CD1c-positive myeloid dendritic cell (primary cell): ENCODE measurements around the gene RNF14.
A peak's percentile ranks its signal among the peaks of the same experiment; 100 is the strongest.
"Not testable (repeated sequence)": the region's sequence is repeated elsewhere in the genome, so short reads cannot be mapped to it uniquely, and the experiment has no call there.

ENCODE experiments used
- DNase-seq: peaks from one replicate; pipeline ENCODE4 v3.0.0-alpha.2; 2016; ENCODE audit errors: extremely low spot score

The RNF14 gene

DNA sequence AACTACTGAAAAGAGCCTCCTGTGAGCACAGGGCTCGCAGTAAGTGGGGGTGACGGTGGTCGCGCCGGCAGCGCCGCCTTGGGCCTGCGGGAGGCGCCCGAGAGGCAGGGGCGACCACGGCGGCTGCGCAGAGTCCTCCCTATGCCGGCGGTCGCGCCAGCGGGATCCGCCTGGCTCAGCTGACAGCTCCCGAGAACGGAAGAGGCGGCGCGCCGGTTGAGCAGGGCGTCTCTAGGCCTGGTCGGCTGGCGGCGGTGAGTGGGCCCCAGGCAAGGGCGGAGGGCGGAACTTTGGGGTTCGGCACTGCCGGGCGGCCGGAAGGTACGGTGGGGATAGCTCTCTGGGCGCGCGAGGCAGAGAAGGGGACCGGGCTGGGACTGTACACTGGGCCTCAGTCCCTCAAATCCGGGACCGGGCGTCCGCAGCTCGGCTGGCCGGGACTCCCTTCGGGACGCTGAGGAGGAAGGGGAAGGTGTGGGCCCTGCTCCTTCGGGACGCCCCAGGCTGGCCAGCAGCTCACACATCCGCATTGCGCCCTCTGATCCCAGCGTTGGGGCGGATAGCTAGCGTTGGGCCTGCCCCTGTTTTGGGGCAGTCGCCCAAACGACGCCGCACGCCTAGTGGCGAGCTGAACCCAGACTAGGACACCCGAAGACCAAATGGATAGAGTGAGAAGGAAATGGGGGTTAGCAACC is at the start of gene RNF14:
Gene RNF14 (plus strand): TSS at position 192 of the 695 bp plus-strand sequence. CDS start 4,484 bp downstream, outside the sequence.
- DNase-seq, result peak; percentile 97

DNA sequence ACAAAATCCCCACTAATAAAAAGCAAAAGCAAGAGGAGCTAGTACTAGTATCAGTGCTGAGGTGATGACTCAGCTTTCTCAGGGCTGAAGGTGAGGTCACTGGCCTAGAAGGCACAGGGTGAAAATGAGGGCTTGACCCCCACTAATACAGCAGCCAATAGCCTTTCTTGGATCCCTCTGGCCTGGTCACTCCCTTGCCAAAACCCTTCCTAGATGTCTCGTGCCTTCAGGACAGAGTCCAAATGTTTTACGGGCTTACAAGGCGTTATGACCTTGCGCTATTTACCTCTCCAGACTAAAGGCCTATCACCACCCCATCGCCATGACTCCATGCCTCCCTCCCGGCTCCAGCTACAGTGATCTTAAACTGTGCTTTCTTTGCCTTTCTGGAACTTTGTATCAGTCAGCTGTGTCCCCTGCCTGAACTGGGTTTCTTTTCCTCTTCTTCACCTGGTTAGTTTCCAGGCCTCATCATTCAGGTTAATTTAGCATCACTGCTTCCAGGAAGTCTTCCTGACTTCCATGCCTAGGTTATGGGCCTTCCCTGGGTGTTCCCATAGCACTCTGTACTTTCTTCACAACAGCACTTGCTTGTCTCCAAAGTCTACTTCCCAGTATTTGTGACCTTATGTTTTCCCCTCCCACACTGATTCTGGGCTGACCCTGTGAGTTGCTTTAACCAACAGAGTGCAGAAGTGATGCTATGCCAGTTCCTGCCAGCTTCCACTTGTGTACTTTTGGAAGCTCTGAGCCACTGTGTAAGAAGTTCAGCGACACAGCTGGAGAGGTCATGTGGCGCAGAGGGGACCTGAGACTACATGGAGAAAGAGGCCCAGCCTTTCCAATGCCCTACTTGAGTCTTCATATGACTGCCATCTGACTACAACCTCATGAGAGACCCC is 49.4 kb upstream of the RNF14 start:
- peak; percentile 73 for DNase-seq

- DNase-seq, result no peak
Measured at GRCh38 chr5:141920771-141921170, 48.1 kb upstream of the RNF14 start.

- DNase-seq, result not testable (repeated sequence)
Measured at GRCh38 chr5:141922827-141923447, 46.0 kb upstream of the RNF14 start.

- DNase-seq, result peak; percentile 97
Measured at GRCh38 chr5:141923448-141924313, 45.2 kb upstream of the RNF14 start, which contains the start of gene DELE1. TSS of gene DELE1 (plus strand) at chr5:141923871. CDS start at chr5:141923942, 71 bp downstream.

- DNase-seq, result no peak
Measured at GRCh38 chr5:141926434-141926833, 42.5 kb upstream of the RNF14 start.

- DNase-seq, result no peak
Measured at GRCh38 chr5:141928051-141928450, 40.9 kb upstream of the RNF14 start.

DNA sequence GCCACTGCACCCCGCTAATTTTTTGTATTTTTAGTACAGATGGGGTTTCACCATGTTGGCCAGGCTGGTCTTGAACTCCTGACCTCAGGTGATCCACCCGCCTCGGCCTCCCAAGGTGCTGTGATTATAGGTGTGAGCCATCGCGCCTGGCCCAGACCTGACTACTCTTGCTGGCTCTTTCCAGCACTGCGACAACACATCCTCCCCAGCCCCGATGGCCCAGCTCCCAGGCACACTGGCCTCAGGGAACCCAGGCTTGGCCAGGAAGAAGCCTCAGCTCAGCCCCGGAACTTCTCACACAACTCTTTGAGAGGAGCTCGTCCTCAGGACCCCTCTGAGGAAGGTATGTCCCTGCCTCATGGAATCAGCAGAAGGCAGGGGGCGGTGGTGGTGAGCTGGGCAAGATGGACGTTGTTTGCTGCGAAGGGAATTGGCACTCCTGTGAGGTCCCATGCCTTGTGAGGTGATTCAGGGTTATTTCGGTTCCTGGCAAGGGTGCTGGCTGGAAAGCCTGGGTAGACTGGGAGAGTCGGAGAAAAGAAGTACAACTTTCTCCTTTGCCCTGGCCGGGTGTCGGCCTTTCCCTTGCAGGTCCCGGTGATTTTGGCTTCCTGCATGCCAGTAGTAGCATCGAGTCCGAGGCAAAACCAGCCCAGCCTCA is 39.4 kb upstream of the RNF14 start:
- no peak for DNase-seq

DNA sequence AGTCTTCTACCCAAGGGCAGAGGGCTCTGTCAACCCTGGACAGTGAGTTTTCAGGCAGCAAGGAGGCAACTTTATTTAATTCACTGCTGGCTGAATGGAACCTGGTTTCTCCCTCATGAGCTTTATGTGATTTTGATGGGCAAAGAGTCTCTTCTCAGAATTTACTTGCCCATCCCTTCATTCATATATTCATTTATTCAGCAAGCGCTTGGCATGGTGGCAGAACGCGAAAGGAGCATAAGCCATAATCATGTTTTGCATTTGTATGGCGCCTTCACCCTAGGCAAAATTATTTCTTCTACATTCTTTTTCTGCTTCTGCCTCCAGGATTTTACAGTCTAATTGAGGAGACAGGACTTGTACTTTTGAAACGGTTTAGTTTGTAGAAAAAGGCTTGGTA is 37.2 kb upstream of the RNF14 start:
- no peak for DNase-seq

DNA sequence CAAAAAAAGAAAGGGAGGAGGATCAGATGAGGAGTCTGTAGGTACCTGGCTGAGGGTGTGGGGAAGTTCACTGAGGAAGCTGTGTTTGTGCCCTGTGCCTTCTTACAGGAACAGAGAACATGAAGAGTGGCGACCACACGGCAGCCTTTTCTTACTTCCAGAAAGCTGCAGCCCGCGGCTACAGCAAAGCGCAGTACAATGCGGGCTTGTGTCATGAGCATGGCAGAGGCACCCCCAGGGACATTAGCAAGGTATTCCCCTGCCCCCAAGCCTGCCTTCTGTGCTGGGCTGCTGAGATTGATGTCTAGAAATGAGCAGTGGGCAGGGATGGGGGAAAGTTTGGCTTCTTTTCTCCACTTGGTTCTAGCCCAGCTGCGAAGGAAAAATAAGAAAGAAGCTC is 35.8 kb upstream of the RNF14 start:
- no peak for DNase-seq

- DNase-seq, result no peak
Measured at GRCh38 chr5:141934099-141934844, 34.6 kb upstream of the RNF14 start.

- DNase-seq, result no peak
Measured at GRCh38 chr5:141935538-141935937, 33.4 kb upstream of the RNF14 start.

DNA sequence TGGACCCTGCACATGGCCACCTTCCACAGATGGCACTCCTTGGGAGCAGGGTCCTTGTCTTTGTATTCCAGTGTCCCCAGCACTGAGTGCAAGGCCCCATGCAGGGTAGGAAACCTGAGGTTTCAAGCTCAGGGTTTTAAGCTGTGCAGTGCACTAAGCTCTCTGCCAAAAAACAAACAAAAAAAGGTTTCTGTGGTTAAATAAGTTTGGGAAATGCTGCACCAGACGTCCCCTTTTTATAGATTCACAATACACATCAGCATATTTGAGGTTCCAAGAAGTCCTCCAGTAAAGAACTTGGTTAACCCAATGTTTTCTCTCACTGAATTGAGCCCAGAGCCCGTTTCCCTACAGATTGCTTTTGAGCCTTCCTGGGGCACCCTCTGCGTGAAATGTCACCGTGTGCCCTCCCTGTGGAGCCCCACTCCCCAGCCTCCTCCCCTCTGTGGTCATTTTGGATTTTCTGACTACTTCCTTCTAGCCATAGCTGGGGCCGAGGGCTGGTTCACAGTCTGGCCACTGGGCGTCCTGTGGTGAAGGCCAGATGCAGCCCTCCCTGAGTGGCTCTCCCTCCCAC is 28.1 kb upstream of the RNF14 start:
- DNase-seq, result peak; percentile 37

DNA sequence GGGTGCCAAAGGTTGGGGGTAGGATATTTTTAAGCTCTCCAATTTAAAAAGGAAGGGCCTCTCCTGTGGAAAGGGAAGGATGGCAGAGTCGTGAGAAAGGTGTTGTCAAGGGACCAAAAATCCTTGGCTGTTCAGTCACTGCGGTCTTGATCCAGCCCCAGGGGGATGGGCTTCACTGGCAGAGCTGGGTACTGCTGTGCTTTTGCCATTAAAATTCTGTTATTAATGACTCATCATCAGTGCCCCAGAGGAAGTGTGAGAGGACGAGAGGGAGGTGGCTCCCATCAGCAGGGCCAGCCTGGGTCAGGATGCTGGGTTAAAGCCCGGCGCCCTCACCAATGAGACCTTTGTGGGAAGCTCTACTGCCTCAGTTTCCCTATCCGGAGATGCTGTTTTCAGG is 27.6 kb upstream of the RNF14 start:
- no peak for DNase-seq

DNA sequence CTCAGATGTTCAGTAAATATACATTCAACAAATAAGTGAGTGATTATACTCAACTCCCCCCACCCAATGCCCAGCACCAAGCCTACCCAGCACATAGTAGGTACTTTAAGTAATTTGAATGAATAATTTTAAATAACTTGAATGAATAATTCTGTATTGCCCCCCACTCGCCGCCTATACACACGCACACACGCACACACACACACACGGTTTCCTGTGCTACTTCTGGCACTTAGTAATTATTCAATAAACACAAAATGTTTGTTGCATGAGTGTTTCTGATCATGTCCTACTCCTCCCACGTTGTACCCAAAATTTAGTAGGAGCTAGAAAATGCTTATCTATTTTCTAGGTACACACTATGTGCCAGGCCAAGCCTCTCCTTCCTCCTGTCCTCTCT is 27.1 kb upstream of the RNF14 start:
- DNase-seq, result no peak

GRCh38 chr5:141942185-141942857 is 26.6 kb upstream of the RNF14 start:
- no peak for DNase-seq

DNA sequence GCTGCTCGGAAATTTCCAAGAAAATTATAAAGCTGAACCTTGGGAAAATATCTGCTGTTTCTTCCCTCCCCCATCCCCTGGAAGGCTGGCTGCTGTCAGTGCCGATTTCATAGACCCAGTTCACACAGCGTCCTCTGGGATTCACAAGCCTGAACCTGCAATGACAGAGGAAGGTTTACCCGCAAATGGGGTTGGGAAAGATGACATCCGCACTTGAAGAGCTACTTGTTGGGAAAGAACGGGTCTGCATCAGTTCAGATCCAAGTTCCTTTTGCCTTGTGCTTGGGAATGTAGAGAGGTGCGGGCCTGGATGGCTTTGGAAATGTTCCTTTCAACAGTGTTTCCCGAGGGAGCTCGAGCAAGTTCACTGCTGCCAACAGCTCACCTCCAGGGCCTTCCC is 24.8 kb upstream of the RNF14 start:
- no peak for DNase-seq

GRCh38 chr5:141945511-141946051 is 23.3 kb upstream of the RNF14 start:
- no peak for DNase-seq

- DNase-seq, result no peak
Measured at GRCh38 chr5:141947316-141947715, 21.6 kb upstream of the RNF14 start.
